ENCODE measurements around the gene RAI1. TPM values are rescaled to one million over a fixed set of nuclear protein-coding genes. Genes with fewer than 3 reads are reported as not detected.
A peak's percentile ranks its signal among the peaks of the same experiment; 100 is the strongest.

Gene RAI1
- total and polyA plus RNA-seq, 2 of the 13 experiments (the other 11 are each of a cell fraction or from before 2014, with no cell fraction given) = 3.4 to 5.2 TPM

DNA sequence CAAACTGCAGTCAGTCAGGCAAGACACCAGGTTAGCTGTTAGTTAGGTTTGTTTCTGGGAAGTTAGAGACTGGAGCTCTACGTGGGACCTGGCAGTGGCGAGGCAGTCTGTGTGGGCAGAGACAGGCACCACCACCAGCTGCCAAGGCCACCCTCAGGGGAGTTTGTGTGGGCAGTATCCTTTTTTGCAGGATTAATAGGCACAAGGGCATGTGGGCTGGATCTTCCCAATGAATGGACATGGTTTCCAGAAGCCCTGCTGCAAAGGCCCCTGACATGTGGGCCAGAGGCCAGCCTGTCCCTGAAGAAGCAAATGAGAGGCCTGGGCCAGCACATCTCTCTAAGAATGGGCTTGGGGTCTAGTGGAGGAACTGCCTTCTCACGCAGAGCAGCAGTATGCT lies 174.7 kb downstream of the RAI1 start:
- H4K20me1 ChIP-seq (ENCODE audit: insufficient read depth, low read length) = no peaks in the 10 kb centered on the region
- ChIA-PET CTCF (ENCODE audit: low intra/inter-chr PET ratio, low total read pairs) (no interaction called here), POLR2A (interaction anchor here (1.2 to 3.1 kb wide), 3 partner anchors 14 to 44 kb away, joined by 3 to 13 read pairs (median 4); no protein-coding TSS in a partner anchor)
- no peaks in the 10 kb centered on the region for H3K27me3 ChIP-seq (ENCODE audit: control insufficient read depth in 1 of 2, insufficient read depth in 2 of 2, low read length in 2 of 2)
- DNase-seq (ENCODE audit: low spot score) = no peak
- no peak overlapping the region for H3K27ac ChIP-seq (ENCODE audit: extremely low read length, insufficient read depth, low read length)
- no peak overlapping the region for H2AFZ ChIP-seq (ENCODE audit: low read length)
- intact Hi-C loops (cut with micrococcal nuclease; ENCODE audit: unreplicated experiment) = loop anchor here (10.0 kb wide), 1 partner anchor 141 kb away; no protein-coding TSS in a partner anchor
- no peaks in the 10 kb centered on the region for H3K79me2 ChIP-seq (ENCODE audit: insufficient read depth, low read length)
- no TSS peak for BruUV-seq (replicated peaks)
- 54% methylated on average over 3 of the region's 3 CpGs for WGBS (ENCODE audit: low lambda C conversion rate)
- no peak overlapping the region for H3K4me3 ChIP-seq (replicated peaks in 1 of 3; ENCODE audit: insufficient read depth in 1 of 3, low read depth in 2 of 3, low read length in 3 of 3)
- H3K4me1 ChIP-seq (ENCODE audit: insufficient read depth, low read length) = peaks cover 55% of the 10 kb centered on the region
- 0 out of 2 replicates have a peak overlapping the region, but pooled peaks have one; percentile 2 for H3K9ac ChIP-seq (ENCODE audit: insufficient read depth, low read depth, low read length)
- no peak for ATAC-seq
- in situ Hi-C loops (cut with HindIII; ENCODE audit: extremely low pct_ligation_motif_present, low pct_unique_long_range_greater_than_20kb) = no loop called here
- no peaks in the 10 kb centered on the region for H3K36me3 ChIP-seq (replicated peaks in 1 of 2; ENCODE audit: control insufficient read depth in 1 of 2, insufficient read depth in 2 of 2, low read length in 2 of 2)
- no peaks in the 10 kb centered on the region for H3K9me3 ChIP-seq (ENCODE audit: low read length)
- no peak for FAIRE-seq
- 0 out of 2 replicates have a peak overlapping the region, but pooled peaks have one; percentile 13 for H3K4me2 ChIP-seq (ENCODE audit: low read depth, low read length)
- TF ChIP-seq AHR (CRISPR knock-in tag; IDR thresholded peaks at IDR 0.05) = no peak

DNA sequence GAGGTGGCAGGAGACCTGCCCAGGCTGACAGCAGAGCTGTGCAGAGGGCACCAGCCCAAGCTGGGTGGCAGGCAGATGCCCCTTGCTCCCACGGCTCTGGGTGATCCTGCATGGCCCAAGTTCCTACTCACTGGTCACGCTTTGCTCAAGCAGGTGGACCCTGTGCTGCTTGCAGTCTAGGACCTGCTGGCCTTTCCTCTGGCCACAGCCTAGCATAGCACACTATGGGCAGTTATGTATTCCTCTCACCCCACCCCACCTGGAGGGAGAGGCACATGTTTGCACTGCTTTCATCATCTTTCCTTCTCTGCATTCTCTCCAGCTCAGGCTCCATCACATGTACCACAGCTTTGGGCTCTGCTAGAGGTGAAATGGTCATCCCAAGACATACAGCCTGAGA lies 175.1 kb downstream of the RAI1 start:
- Histone ChIP-seq H3K27ac (ENCODE audit: extremely low read length, insufficient read depth, low read length) (no peak overlapping the region), H4K20me1 (ENCODE audit: insufficient read depth, low read length) (no peaks in the 10 kb centered on the region), H3K27me3 (ENCODE audit: control insufficient read depth in 1 of 2, insufficient read depth in 2 of 2, low read length in 2 of 2) (no peaks in the 10 kb centered on the region), H3K4me2 (ENCODE audit: low read depth, low read length) (0 out of 2 replicates have a peak overlapping the region, but pooled peaks have one; percentile 13), H3K9me3 (ENCODE audit: low read length) (no peaks in the 10 kb centered on the region), H3K4me1 (ENCODE audit: insufficient read depth, low read length) (peaks cover 56% of the 10 kb centered on the region), H2AFZ (ENCODE audit: low read length) (no peak overlapping the region), H3K79me2 (ENCODE audit: insufficient read depth, low read length) (no peaks in the 10 kb centered on the region), H3K4me3 (replicated peaks in 1 of 3; ENCODE audit: insufficient read depth in 1 of 3, low read depth in 2 of 3, low read length in 3 of 3) (no peak overlapping the region; a peak in 1 of 6 replicates), H3K36me3 (replicated peaks in 1 of 2; ENCODE audit: control insufficient read depth in 1 of 2, insufficient read depth in 2 of 2, low read length in 2 of 2) (no peaks in the 10 kb centered on the region), H3K9ac (ENCODE audit: insufficient read depth, low read depth, low read length) (no peak overlapping the region)
- 13% methylated on average over 2 of the region's 2 CpGs for WGBS (ENCODE audit: low lambda C conversion rate)
- no TSS peak for BruUV-seq (replicated peaks)
- in situ Hi-C loops (cut with HindIII; ENCODE audit: extremely low pct_ligation_motif_present, low pct_unique_long_range_greater_than_20kb) = no loop called here
- ChIA-PET CTCF (ENCODE audit: low intra/inter-chr PET ratio, low total read pairs) (no interaction called here), POLR2A (interaction anchor here (1.7 to 3.1 kb wide), 2 partner anchors 15 to 45 kb away, joined by 4 to 13 read pairs; no protein-coding TSS in a partner anchor)
- peak; percentile 37 for FAIRE-seq
- DNase-seq (ENCODE audit: low spot score) = peak; percentile 35
- peak; percentile 75 for ATAC-seq
- intact Hi-C loops (cut with micrococcal nuclease; ENCODE audit: unreplicated experiment) = loop anchor here (10.0 kb wide), 1 partner anchor 142 kb away; no protein-coding TSS in a partner anchor
- TF ChIP-seq ZNF7 (CRISPR knock-in tag; IDR thresholded peaks at IDR 0.05) (no peak), ZNF788 (CRISPR knock-in tag; IDR thresholded peaks at IDR 0.05; ENCODE audit: borderline replicate concordance) (no peak), ETV5 (CRISPR knock-in tag; IDR thresholded peaks at IDR 0.05; ENCODE audit: borderline replicate concordance) (0 out of 2 replicates have a peak, but pooled peaks have one; percentile 13), ZSCAN31 (CRISPR knock-in tag; IDR thresholded peaks at IDR 0.05; ENCODE audit: low read depth) (no peak), SYNCRIP (IDR thresholded peaks at IDR 0.05; ENCODE audit: insufficient read depth, low read depth, low read length) (no peak), ZNF34 (CRISPR knock-in tag; IDR thresholded peaks at IDR 0.05; ENCODE audit: borderline replicate concordance) (no peak), ZEB1 (IDR thresholded peaks at IDR 0.05; ENCODE audit: insufficient replicate concordance, low read depth) (no peak), POGZ (CRISPR knock-in tag; IDR thresholded peaks at IDR 0.05) (no peak)
- TF ChIP-seq, protein P1, sequence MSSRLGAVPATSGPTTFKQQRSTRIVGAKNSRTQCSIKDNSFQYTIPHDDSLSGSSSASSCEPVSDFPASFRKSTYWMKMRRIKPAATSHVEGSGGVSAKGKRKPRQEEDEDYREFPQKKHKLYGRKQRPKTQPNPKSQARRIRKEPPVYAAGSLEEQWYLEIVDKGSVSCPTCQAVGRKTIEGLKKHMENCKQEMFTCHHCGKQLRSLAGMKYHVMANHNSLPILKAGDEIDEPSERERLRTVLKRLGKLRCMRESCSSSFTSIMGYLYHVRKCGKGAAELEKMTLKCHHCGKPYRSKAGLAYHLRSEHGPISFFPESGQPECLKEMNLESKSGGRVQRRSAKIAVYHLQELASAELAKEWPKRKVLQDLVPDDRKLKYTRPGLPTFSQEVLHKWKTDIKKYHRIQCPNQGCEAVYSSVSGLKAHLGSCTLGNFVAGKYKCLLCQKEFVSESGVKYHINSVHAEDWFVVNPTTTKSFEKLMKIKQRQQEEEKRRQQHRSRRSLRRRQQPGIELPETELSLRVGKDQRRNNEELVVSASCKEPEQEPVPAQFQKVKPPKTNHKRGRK (CRISPR knock-in tag; IDR thresholded peaks at IDR 0.05) = no peak
- TF ChIP-seq, protein P2, sequence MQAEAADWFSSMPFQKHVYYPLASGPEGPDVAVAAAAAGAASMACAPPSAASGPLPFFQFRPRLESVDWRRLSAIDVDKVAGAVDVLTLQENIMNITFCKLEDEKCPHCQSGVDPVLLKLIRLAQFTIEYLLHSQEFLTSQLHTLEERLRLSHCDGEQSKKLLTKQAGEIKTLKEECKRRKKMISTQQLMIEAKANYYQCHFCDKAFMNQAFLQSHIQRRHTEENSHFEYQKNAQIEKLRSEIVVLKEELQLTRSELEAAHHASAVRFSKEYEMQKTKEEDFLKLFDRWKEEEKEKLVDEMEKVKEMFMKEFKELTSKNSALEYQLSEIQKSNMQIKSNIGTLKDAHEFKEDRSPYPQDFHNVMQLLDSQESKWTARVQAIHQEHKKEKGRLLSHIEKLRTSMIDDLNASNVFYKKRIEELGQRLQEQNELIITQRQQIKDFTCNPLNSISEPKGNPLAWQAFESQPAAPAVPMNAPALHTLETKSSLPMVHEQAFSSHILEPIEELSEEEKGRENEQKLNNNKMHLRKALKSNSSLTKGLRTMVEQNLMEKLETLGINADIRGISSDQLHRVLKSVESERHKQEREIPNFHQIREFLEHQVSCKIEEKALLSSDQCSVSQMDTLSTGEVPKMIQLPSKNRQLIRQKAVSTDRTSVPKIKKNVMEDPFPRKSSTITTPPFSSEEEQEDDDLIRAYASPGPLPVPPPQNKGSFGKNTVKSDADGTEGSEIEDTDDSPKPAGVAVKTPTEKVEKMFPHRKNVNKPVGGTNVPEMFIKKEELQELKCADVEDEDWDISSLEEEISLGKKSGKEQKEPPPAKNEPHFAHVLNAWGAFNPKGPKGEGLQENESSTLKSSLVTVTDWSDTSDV (CRISPR knock-in tag; IDR thresholded peaks at IDR 0.05) = no peak
- TF ChIP-seq, protein P3, sequence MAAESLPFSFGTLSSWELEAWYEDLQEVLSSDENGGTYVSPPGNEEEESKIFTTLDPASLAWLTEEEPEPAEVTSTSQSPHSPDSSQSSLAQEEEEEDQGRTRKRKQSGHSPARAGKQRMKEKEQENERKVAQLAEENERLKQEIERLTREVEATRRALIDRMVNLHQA (CRISPR knock-in tag; IDR thresholded peaks at IDR 0.05) = no peak

All from HepG2 (cell line).